Measurements from ENCODE around the gene PLXNC1. TPM values are rescaled to one million over a fixed set of nuclear protein-coding genes. Genes with fewer than 3 reads are reported as not detected.

The PLXNC1 gene
- total and polyA plus RNA-seq, 7 donors: 1.2 to 10.2 (median 4.3) TPM

- no peaks in the 10 kb centered on the region for H3K27me3 ChIP-seq
- no peaks in the 10 kb centered on the region for H3K9me3 ChIP-seq
- 90 to 97% methylated on average over 7 of the region's 7 CpGs for WGBS, 2 donors
- no peak for DNase-seq
- H3K4me3 ChIP-seq: no peak overlapping the region
- TF ChIP-seq EP300 (IDR thresholded peaks at IDR 0.05): no peak
- TF ChIP-seq POLR2AphosphoS5 (IDR thresholded peaks at IDR 0.05): no peak
- no peak for TF ChIP-seq CTCF (IDR thresholded peaks at IDR 0.05)
- no peak for TF ChIP-seq POLR2A (IDR thresholded peaks at IDR 0.05)
- H3K4me1 ChIP-seq: peaks cover 0 to 15% (median 8%) of the 10 kb centered on the region in 4 donors
- H3K36me3 ChIP-seq: no peaks in the 10 kb centered on the region
- no peak overlapping the region for H3K27ac ChIP-seq
- intact Hi-C loops (cut with DNase I): no loop called here
Measured at GRCh38 chr12:94239332-94239993, 91.1 kb downstream of the PLXNC1 start.

- 89 to 91% methylated on average over 1 of the region's 1 CpG for WGBS, 2 donors
- no peak for TF ChIP-seq POLR2A (IDR thresholded peaks at IDR 0.05)
- TF ChIP-seq CTCF (IDR thresholded peaks at IDR 0.05): no peak
- TF ChIP-seq EP300 (IDR thresholded peaks at IDR 0.05): no peak
- no peak for TF ChIP-seq POLR2AphosphoS5 (IDR thresholded peaks at IDR 0.05)
- DNase-seq: no peak
- Histone ChIP-seq H3K9me3 (no peaks in the 10 kb centered on the region), H3K36me3 (no peaks in the 10 kb centered on the region), H3K4me3 (no peak overlapping the region), H3K4me1 (peaks cover 0 to 8% (median 3%) of the 10 kb centered on the region in 4 donors), H3K27me3 (no peaks in the 10 kb centered on the region), H3K27ac (no peak overlapping the region)
- intact Hi-C loops (cut with DNase I): no loop called here
Measured at GRCh38 chr12:94240171-94240570, 91.8 kb downstream of the PLXNC1 start.

- WGBS, 2 donors: 80 to 91% methylated on average over 6 of the region's 6 CpGs
- intact Hi-C loops (cut with DNase I): no loop called here
- H3K27ac ChIP-seq: no peak overlapping the region
- H3K27me3 ChIP-seq: no peaks in the 10 kb centered on the region
- no peak overlapping the region for H3K4me3 ChIP-seq
- no peak for DNase-seq
- no peaks in the 10 kb centered on the region for H3K4me1 ChIP-seq
- no peaks in the 10 kb centered on the region for H3K9me3 ChIP-seq
- no peaks in the 10 kb centered on the region for H3K36me3 ChIP-seq
- no peak for TF ChIP-seq POLR2AphosphoS5 (IDR thresholded peaks at IDR 0.05)
- TF ChIP-seq CTCF (IDR thresholded peaks at IDR 0.05): no peak
- no peak for TF ChIP-seq POLR2A (IDR thresholded peaks at IDR 0.05)
- no peak for TF ChIP-seq EP300 (IDR thresholded peaks at IDR 0.05)
Measured at GRCh38 chr12:94242901-94243300, 94.5 kb downstream of the PLXNC1 start.

GRCh38 chr12:94244165-94245133, 96.1 kb downstream of the PLXNC1 start:
- no peaks in the 10 kb centered on the region for H3K9me3 ChIP-seq
- WGBS, 2 donors: 65 to 88% methylated on average over 11 of the region's 11 CpGs
- H3K4me1 ChIP-seq: no peaks in the 10 kb centered on the region
- intact Hi-C loops (cut with DNase I): no loop called here
- H3K27me3 ChIP-seq: no peaks in the 10 kb centered on the region
- no peak overlapping the region for H3K27ac ChIP-seq
- DNase-seq: no peak
- H3K4me3 ChIP-seq: no peak overlapping the region
- no peaks in the 10 kb centered on the region for H3K36me3 ChIP-seq
- TF ChIP-seq POLR2A (IDR thresholded peaks at IDR 0.05) (no peak), EP300 (IDR thresholded peaks at IDR 0.05) (no peak), CTCF (IDR thresholded peaks at IDR 0.05) (no peak), POLR2AphosphoS5 (IDR thresholded peaks at IDR 0.05) (no peak)
